GM21529 (cell line): ENCODE measurements around the gene TCP11L1.

Experiments used
- ATAC-seq: cut with Tn5 transposase; IDR thresholded peaks from one replicate; pipeline ENCODE4 v1.9.1; 2021; ENCODE audit not compliant: unreplicated experiment

TCP11L1 gene

GRCh38 chr11:33039274-33040032 lies at the start of gene TCP11L1:
TSS of gene TCP11L1 (plus strand) at chr11:33039572. CDS start at chr11:33043774, 4,202 bp downstream.
- peak; percentile 73 for ATAC-seq

GRCh38 chr11:32990481-32990880 lies 48.9 kb upstream of the TCP11L1 start:
- no peak for ATAC-seq

DNA sequence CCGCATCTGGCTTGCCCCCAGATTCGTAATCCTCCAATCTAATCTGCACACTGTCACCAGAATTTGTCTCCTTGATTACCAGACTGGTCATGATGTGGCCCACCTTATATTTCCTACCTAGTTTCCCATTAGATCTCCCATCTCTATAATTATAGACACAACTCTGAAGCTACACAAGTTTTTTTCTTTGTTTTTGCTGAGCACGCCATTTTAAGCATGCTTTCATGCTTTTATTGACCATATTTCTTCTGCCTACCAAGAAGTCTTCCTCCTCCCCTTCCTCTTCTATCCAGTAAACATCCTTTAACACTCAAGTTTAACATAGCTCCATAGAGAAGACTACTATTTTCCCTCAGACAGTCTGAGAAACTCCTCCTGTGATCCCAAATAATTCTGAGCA lies 47.9 kb upstream of the TCP11L1 start:
- ATAC-seq, result no peak

DNA sequence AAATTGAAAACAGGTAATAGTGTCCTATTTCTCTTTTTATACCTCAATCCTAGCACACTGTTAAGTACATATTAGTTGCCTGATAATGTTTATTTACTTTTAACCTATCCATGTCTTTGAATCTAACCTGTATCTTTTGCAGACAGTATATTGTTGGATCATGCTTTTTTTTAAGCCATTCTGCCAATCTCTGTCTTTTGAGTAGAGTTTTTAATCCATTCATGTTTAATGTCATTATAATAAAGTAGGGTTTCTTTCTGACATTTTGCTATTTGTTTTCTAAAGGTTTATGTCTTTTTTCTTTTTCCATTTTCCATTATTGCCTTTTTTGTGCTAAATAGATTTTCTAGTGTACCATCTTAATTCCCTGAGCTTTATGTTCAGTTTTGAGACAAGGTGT lies 47.5 kb upstream of the TCP11L1 start:
- no peak for ATAC-seq

DNA sequence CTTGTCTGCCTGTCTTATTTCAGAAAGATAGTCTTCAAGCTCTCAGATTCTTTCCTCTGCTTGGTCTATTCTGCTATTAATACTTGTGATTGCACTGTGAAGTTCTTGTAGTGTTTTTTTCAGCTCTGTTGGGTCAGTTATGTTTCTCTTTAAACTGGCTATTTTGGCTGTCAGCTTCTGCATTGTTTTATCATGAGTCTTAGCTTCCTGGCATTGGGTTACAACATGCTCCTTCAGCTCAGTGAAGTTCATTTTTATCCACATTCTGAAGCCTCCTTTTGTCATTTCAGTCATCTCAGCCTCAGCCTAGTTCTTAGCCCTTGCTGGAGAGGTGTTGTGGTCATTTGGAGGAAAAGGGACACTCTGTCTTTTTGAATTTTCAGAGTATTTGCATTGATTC lies 39.2 kb upstream of the TCP11L1 start:
- no peak for ATAC-seq

DNA sequence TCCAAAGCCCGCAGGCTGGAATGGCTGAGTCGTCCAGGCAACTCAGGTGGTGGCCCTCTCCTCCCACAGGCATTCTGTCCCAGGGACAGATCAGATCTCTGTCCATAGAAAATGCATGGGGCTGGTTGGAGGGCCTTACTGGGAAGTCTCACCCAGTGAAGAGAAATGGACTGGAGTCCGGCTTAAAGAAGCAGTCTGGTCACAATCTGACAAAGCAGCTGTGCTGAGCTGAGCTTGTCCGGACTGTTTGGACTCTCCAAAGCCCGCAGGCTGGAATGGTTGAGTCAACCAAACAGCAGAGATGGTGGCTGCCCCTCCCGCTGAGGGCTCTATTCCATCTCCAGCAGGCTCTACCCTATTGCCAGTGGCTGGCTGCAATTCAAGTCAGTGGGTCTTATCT lies 38.1 kb upstream of the TCP11L1 start:
- ATAC-seq, result no peak

GRCh38 chr11:33001751-33002542 lies 37.4 kb upstream of the TCP11L1 start:
- no peak for ATAC-seq

- no peak for ATAC-seq
Measured at GRCh38 chr11:33005175-33005574, 34.2 kb upstream of the TCP11L1 start.

DNA sequence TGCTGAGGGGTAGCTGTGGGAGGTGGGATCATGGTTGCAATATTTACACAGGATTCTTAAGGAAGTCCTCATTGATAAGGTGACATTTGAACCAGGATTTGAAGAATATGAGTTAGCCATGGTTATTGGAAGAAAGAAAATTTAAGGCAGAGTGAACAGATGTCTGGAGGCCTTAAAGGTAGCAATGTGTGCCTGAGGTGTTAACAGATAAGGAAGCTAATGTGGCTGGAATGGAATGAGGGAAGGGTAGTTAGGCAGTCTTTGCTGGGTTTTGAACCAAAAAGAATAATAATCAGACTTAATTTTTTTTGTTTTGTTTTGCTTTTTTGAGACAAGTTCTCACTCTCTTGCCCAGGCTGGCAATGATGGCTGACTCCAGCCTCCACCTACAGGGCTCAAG lies 33.4 kb upstream of the TCP11L1 start:
- no peak for ATAC-seq

- ATAC-seq, result no peak
Measured at GRCh38 chr11:33013755-33014154, 25.6 kb upstream of the TCP11L1 start.

DNA sequence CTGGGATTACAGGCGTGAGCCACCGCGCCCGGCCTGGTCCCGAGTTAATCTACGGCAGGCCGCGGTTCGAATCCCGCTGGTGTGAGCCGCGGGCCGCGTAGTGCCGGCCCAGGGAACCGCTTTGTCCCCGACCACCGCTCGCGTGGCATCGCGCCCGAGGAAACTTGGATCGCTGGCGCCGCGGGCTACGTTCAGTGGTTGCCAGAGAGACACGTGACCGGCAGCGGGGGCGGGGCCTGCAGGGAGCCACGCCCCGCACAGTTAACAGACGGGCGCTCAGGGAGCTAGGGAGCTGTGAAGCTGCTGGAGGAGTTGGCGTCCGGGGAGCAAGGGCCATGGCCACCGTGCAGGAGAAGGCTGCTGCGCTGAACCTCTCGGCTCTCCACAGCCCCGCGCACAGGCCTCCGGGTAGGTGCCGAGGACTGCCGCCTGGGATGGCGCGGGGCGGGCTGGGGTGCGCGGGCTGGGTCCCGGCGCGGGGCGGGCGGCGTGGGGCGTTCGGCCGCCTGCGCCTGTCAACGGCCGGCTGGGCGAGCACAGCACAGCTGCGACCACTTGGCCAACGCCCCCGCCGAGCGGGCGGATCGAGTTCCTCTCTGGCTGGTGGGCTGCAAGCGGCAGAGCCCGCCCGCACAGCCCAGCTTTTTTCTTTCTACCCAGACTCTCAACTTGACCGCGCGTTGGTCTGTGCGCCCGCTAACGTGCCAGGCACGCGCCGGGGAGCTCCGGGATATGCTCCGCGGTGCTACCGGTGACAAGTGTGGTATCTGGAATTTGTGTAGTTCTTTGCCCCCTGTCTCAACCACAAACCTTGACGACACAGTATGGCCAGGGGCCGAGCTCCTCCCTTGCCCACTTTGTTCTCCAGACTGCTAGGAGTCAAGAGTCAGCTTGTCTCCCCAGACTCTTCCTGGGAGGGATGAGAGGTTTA lies 23.5 kb upstream of the TCP11L1 start, which contains the start of gene DEPDC7:
DEPDC7 (plus strand) TSS at position 258 of the 931 bp plus-strand sequence; CDS start at position 336, 78 bp downstream.
- ATAC-seq, result peak; percentile 70

DNA sequence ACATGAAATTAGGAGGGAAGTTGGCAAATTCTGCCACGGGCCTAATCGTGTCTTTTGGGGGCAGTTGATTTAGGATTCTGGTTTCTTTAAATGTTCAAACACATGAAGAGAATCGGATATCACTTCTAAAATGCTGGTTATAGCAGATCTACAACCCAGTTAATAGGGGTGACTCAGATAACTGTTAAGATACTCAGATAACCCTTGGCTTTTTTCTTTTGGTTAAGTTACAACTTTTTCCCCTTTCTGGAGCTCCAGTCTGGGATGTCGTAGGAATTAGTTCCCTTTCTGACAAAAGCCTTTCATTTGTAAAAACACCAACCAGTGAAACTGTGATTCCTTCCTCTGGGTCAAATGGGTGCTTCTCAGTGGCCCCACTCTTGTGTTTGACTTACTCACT lies 22.7 kb upstream of the TCP11L1 start:
- ATAC-seq, result no peak

GRCh38 chr11:33017478-33017877 lies 21.9 kb upstream of the TCP11L1 start:
- no peak for ATAC-seq

GRCh38 chr11:33017965-33018364 lies 21.4 kb upstream of the TCP11L1 start:
- no peak for ATAC-seq

GRCh38 chr11:33018840-33019239 lies 20.5 kb upstream of the TCP11L1 start:
- no peak for ATAC-seq

GRCh38 chr11:33021501-33021900 lies 17.9 kb upstream of the TCP11L1 start:
- no peak for ATAC-seq

- no peak for ATAC-seq
Measured at GRCh38 chr11:33021937-33022336, 17.4 kb upstream of the TCP11L1 start.

DNA sequence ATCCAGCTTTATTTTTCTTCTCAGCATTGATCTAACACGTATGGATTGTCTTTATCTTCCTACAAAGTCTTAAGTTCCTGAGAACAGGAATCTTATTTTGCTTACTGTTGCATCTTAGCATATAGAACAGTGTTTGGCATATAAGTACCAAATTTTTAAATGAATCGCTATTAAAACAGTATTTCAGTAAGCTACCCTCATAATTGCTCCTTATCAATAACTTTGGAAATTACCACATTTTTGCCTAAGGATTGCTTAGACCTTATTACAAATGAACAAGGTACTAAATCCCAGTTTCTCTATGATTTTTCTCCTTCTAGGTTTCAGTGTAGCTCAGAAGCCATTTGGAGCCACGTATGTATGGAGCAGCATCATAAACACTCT lies 14.0 kb upstream of the TCP11L1 start:
- no peak for ATAC-seq

DNA sequence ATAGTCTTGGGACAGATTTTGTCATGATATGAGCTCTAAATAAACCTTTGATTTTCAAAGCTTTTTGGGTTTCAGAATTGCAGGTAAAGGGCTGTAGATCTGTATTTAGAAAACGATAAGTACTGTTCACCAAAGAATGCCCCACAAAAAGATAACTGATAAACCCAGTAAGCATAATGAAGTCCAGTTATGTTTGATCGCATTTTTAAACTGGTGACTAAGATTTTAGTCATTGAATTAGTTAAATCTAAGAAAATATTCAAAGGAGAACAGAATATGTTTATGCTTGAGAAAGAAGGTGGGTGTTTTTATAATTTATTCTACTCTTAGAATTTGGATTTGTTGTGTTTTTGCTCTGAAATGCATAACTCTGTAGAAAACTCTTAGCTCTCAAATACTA lies 12.1 kb upstream of the TCP11L1 start:
- no peak for ATAC-seq

- ATAC-seq, result no peak
Measured at GRCh38 chr11:33027846-33028536, 11.4 kb upstream of the TCP11L1 start.

DNA sequence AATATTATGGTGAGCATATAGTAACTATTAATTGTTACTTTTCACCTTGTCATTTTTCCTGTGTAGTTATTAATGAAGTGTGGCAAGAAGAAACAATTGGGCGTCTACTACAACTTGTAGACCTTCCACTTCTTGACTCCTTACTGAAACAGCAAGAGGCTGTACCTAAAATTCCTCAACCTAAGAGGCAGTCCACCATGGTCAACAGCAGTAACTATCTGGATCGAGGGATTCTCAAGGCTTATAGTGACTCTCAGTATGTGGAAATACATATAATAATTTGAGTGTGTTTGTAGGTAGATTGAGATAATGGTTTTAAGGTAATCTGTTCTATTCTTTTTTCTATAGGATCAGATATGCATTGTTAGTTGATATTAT lies 10.8 kb upstream of the TCP11L1 start:
- ATAC-seq, result no peak
